ENCODE results near the gene FBXL7.

The FBXL7 gene

DNA sequence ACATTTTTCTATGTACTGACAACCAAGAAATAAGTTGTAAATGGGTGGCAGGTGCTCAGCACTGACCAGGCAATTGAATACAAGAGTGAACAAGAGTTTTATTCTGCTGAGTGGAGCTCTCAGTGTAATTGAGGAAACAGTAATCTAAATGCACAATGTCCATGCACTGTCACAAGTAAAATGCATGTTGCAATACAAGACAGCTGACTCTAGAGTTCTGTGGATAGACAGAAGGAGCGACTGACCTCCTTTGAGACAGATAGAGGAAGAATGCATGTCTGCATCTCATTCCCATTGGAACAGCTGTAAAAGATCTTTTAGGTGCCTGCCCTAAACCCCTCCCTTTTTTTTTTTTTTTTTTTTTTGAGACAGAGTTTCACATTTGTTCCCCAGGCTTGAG lies 299.0 kb downstream of the FBXL7 start:
- no peaks in the 10 kb centered on the region for H3K9me3 ChIP-seq

GRCh38 chr5:15799612-15800011 lies 299.6 kb downstream of the FBXL7 start:
- no peaks in the 10 kb centered on the region for H3K9me3 ChIP-seq
- no peak for TF ChIP-seq CTCF (IDR thresholded peaks at IDR 0.05)
- no peaks in the 10 kb centered on the region for H3K36me3 ChIP-seq
- H3K27ac ChIP-seq = no peak overlapping the region
- H3K27me3 ChIP-seq = no peaks in the 10 kb centered on the region
- H3K4me3 ChIP-seq (ENCODE audit: low read depth in 1 of 2, low read length in 1 of 2) = no peak overlapping the region
- H3K4me1 ChIP-seq (ENCODE audit: control insufficient read depth in 1 of 2, insufficient read depth in 1 of 2, low read depth in 1 of 2, low read length in 1 of 2) = no peaks in the 10 kb centered on the region

More for the DNA sequence above, 299.0 kb downstream of the FBXL7 start:
- Histone ChIP-seq H3K4me3 (ENCODE audit: low read depth in 1 of 2, low read length in 1 of 2) (no peak overlapping the region), H3K36me3 (no peaks in the 10 kb centered on the region), H3K27me3 (no peaks in the 10 kb centered on the region), H3K4me1 (ENCODE audit: control insufficient read depth in 1 of 2, insufficient read depth in 1 of 2, low read depth in 1 of 2, low read length in 1 of 2) (no peaks in the 10 kb centered on the region), H3K27ac (no peak overlapping the region)
- TF ChIP-seq CTCF (IDR thresholded peaks at IDR 0.05) = no peak

DNA sequence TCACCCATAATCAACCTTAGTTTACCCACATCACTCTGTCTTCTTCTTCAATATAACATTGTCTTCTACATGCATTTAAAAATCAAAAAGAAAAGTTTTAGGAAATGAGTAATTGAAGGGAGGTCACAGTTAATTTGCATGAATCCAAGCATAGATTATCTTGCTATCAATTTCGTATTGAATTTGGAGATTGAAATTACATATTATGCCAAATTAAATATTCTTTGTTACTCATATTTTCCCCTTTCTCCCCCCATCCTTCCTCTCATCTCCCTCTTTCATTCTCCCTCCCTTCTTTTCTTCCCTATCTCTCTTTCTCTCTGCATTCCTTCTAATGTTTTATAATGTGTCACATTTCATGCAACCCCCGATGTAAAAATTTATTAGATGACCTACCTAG lies 303.3 kb downstream of the FBXL7 start:
- TF ChIP-seq CTCF (IDR thresholded peaks at IDR 0.05) = no peak
- Histone ChIP-seq H3K9me3 (no peaks in the 10 kb centered on the region), H3K27ac (no peak overlapping the region), H3K4me1 (ENCODE audit: control insufficient read depth in 1 of 2, insufficient read depth in 1 of 2, low read depth in 1 of 2, low read length in 1 of 2) (no peaks in the 10 kb centered on the region), H3K27me3 (no peaks in the 10 kb centered on the region), H3K4me3 (ENCODE audit: low read depth in 1 of 2, low read length in 1 of 2) (no peak overlapping the region), H3K36me3 (no peaks in the 10 kb centered on the region)

DNA sequence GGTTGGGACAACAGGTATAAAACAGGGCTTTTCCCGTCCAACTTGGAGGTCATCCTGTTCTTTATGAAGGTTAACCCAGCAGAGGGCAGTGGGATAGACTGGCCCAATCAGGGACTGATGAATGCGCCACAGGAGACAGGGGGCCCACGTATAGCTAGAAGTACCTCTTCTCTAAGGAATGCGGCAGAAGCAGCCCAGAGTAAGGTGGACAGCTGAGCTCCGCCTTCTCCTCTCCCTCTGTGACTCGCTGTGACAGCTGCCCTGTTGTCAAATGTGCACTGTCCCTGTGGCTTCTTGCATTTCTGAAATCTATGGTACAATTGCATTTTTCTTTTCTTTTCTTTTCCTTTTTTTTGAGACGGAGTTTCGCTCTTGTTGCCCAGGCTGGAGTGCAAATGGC lies 306.6 kb downstream of the FBXL7 start:
- no peak overlapping the region for H3K27ac ChIP-seq
- H3K4me3 ChIP-seq (ENCODE audit: low read depth in 1 of 2, low read length in 1 of 2) = no peak overlapping the region
- no peak for TF ChIP-seq CTCF (IDR thresholded peaks at IDR 0.05)
- H3K36me3 ChIP-seq = no peaks in the 10 kb centered on the region
- no peaks in the 10 kb centered on the region for H3K9me3 ChIP-seq
- no peaks in the 10 kb centered on the region for H3K27me3 ChIP-seq
- H3K4me1 ChIP-seq (ENCODE audit: control insufficient read depth in 1 of 2, insufficient read depth in 1 of 2, low read depth in 1 of 2, low read length in 1 of 2) = no peaks in the 10 kb centered on the region

- H3K4me1 ChIP-seq (ENCODE audit: control insufficient read depth in 1 of 2, insufficient read depth in 1 of 2, low read depth in 1 of 2, low read length in 1 of 2) = no peaks in the 10 kb centered on the region
- H3K27ac ChIP-seq = no peak overlapping the region
- no peaks in the 10 kb centered on the region for H3K36me3 ChIP-seq
- TF ChIP-seq CTCF (IDR thresholded peaks at IDR 0.05) = no peak
- H3K4me3 ChIP-seq (ENCODE audit: low read depth in 1 of 2, low read length in 1 of 2) = no peak overlapping the region
- no peaks in the 10 kb centered on the region for H3K9me3 ChIP-seq
- H3K27me3 ChIP-seq = no peaks in the 10 kb centered on the region
Observed at GRCh38 chr5:15807248-15807647, 307.3 kb downstream of the FBXL7 start.

DNA sequence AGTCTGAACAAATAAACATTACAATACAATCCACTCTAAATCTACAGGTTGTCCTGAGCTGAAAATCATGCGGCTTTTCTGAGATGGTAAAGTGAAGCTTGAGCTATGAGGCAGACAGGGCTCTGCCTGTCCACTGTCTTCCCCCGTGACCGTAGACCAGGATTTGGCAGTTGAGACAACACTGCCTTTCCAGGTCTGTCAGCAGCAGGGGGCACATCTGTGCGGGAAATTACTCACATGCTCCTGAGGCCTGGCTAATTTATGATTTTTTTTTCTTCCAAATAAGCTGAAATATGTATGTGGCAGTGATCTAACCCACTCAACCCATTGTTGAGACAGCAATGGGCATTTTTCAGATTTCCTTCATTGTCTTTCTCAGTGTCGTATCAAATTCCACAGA lies 307.9 kb downstream of the FBXL7 start:
- Histone ChIP-seq H3K4me3 (ENCODE audit: low read depth in 1 of 2, low read length in 1 of 2) (no peak overlapping the region), H3K9me3 (no peaks in the 10 kb centered on the region), H3K27me3 (no peaks in the 10 kb centered on the region), H3K4me1 (ENCODE audit: control insufficient read depth in 1 of 2, insufficient read depth in 1 of 2, low read depth in 1 of 2, low read length in 1 of 2) (no peaks in the 10 kb centered on the region), H3K36me3 (no peaks in the 10 kb centered on the region), H3K27ac (no peak overlapping the region)
- no peak for TF ChIP-seq CTCF (IDR thresholded peaks at IDR 0.05)

All from neutrophil (primary cell).